IMR-90 (cell line): Measurements from ENCODE around the gene CMIP.

Source experiments
- CHD1 ChIP-seq: IDR thresholded peaks from 2 replicates; pipeline ENCODE4 v1.6.1; 2012; ENCODE audit warnings: low read depth, low read length, improper control_type of control experiment
- CTCF ChIP-seq: conservative IDR thresholded peaks from 2 replicates; pipeline ENCODE4 v1.5.1; 2012; ENCODE audit warnings: mild to moderate bottlenecking, low read depth, low read length, improper control_type of control experiment
- POLR2A ChIP-seq: IDR thresholded peaks from 2 replicates; pipeline ENCODE4 v1.6.1; 2012; ENCODE audit warnings: mild to moderate bottlenecking, low read depth, low read length
- RFX5 ChIP-seq: IDR thresholded peaks from 2 replicates; pipeline ENCODE4 v1.8.0; 2012; ENCODE audit warnings: low read depth, mild to moderate bottlenecking, low read length, moderate library complexity

- TF ChIP-seq POLR2A (no peak), RFX5 (no peak), CTCF (no peak), CHD1 (no peak)
Observed at GRCh38 chr16:81516478-81517149, 72.0 kb downstream of the CMIP start.
